CD4-positive, alpha-beta T cell treated with Interleukin-15 for 4 hours (primary cell): ENCODE results near the gene PIPOX.
A peak's percentile ranks its signal among the peaks of the same experiment; 100 is the strongest.

Source experiments
- DNase-seq: peaks from one replicate; pipeline ENCODE4 v3.0.0-alpha.2; 2020; ENCODE audit warnings: low spot score

The PIPOX gene

GRCh38 chr17:29042679-29043538, at the start of gene PIPOX:
TSS of gene PIPOX (plus strand) at chr17:29043141. CDS start at chr17:29043226, 85 bp downstream.
- DNase-seq = no peak

DNA sequence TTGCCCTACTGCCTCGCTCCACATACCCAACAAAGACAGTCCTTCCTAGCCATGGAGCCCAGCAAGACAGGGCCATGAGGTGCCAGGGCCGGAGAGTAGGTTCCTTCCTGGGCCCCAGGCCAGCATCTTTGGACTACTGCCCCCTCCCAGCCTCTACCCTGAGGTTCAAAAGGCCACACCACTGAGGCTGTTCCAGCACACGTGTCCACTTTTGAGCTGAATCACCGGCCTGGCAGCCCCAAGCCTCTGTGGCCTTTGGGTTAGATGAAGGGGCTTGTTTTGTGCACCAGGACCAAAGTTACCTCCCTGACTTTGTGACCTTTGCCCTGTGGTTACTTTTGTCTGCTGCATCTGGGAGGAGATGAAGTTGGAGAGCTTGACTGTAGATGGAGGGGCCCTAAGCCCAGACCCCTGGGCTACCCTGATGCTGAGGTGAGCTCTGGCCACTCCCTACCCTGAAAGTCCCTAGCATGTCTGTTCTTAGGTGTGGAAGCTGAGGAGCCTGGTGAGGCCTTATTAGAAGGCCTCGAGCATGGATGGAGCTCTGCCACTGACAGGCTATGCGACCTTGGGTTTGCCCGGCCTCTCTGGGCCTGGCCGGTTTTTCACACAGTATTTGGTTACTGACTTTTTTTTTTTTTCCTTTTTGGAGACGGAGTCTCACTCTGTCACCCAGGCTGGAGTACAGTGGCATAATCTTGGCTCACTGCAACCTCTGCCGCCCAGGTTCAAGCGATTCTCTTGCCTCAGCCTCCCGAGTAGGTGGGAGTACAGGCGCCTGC, 49.1 kb upstream of the PIPOX start:
- DNase-seq = no peak

DNA sequence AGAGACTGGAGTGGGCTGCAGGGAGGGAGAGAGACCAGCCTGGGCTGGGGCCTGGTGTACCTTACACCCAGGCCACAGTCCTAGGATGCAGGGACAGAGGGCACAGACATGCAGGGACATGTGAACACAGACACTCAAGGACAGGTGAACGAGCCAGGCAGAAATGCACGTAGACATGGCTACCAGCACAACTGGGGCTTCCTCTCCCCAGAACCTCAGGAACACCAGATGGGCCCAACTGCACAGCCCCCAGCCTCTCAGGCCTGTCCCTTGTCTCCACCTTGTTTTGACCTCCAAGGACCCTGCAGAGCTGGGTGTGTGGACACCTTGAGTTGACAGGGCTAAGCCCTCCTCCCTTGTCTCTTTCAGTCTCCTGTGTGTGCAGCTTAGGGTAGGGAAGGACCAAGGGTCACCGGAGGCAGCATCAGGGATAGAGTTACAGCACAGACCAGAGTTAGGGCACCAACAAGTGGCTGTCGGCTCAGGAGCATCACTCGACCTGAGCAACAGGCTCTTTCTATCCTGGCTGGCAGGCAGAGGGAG, 46.3 kb upstream of the PIPOX start:
- DNase-seq = no peak

DNA sequence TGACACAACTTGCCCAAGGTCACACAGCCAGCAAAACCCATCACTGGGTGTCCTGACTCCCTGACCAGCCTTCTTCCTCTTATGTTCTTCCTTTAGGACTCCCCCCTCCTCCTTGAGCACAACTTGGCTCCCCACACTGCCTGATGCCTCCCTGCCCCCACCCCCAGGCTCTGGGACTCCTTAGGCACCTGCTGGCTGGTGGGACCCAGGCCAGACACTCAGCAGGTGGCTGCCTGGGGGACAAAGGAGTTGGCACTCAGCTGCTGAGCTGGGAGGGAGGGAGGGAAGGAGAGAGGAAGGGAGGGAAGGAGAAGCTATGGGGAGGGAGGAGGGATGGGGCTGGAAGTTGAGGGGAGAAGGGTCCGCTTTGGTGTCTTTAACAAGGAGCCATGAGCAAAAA, 45.1 kb upstream of the PIPOX start:
- no peak for DNase-seq

GRCh38 chr17:28999206-28999605, 43.7 kb upstream of the PIPOX start:
- DNase-seq = no peak

DNA sequence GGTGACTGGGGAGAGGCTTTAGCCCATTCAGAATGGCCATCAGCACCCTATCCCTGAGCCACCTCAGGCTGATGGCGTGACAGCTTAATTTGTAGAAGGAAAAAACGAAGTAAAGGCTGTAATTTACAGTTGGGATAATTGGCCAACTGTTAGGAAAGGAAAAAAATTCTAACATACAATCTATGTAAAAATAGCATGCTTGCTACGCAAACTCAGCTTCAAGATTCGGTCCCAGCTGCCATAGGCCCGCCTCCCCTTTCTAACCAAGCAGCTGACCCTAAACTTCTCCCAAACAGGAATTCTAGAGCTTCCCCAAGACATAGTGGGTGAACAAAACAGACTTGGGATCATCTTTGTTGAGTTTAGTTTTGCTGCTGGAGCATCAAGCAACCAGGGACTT, 42.0 kb upstream of the PIPOX start:
- DNase-seq = no peak

DNA sequence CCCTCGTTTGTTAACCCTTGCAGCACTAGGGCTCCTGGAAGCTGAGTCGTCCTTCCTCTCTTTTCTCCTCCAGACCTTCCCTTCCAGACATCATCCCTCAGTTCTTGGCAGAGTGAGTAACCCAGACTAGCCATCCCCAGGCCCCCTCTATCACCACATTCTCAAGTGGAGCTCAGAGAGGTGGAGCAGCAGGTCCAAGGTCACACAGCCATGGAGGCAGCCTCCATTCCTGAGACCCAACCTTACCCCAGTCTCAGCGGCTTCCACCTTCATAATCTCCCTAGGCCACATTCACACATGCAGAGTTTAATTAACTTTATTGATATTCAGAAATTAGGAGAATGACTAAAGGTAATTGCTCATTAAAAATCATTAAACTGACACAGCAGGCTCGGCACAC, 40.1 kb upstream of the PIPOX start:
- no peak for DNase-seq

DNA sequence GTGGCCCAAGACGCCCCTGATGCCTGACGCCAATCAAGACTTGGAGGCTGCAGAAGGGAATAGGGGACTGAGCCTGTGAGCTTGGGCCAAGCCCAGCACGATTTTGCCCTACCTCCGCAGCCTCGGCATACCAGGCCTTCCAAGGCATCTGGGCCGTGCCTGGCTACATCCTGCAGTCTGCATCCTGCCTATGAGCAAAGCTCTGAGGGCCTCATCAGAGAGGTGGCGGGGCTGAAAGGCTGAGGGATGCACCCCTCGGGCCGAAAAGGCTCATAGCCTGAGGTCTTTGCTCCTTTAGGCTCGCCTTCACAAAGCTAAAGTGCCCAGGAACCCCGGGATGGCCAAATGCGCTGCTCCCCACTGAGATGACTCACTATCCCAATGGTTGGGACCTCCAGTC, 39.7 kb upstream of the PIPOX start:
- DNase-seq = no peak

DNA sequence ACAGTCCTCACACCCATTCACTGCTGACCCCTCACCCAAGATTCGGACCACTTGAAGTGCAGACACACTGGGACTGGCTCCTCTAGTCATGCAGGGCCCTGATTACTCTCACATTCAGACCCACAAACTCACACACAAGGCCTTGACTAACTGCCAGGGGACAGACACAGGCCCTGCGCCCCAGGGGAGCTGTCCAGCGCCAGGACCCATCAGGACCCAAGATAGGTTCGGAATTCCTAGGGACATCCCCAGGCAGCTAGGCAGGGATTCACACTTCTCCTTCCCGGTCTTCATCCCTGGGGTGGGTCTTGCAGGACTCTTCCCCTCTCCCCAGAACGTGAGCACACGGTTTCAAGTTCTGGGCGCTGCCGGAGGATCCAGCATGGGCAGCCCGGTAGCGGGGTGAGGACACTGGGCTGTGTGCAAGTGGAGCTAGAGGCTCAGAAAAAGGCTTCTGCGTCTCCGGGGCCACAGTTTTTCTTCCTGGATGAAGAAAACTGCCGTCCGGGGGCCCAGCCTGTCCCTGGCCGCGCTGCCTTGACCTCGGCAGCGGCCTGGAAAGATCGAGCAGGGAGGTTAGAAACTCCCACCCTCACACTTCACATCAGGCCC, 38.8 kb upstream of the PIPOX start:
- DNase-seq = no peak

DNA sequence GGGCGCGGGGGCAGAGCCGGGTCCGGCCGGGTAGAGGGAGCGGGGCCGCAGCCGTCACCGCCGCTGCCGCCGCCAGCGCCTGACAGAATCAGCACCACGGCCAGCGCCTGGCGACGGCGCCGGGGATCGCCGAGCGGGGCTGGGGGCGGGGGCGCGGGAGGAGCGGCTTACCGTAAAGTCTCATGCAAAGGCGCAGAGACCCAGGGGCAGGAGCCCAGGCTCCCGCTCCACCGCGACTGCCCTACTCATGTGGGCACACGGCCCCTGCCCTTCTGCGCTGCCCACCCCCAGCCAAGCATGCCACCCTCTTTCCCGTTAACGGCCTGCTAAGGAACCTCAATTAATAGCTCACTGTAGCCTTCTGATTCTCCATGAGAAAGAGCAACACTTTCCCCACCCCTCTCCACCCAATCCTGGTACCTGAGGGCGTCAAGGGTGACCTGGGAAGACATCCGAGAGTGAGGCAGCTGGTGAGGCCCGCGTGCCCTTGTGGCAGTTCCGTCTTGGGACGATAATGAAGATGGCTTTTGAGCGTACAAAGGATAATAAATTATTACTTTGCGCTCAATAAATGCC, 36.9 kb upstream of the PIPOX start, which contains the start of gene SEZ6:
TSS of gene SEZ6 (minus strand) at position 98 of the 576 bp plus-strand sequence. CDS start 164 bp downstream, outside the sequence.
- peak; percentile 37 for DNase-seq

GRCh38 chr17:29007456-29007855, 35.5 kb upstream of the PIPOX start:
- no peak for DNase-seq

DNA sequence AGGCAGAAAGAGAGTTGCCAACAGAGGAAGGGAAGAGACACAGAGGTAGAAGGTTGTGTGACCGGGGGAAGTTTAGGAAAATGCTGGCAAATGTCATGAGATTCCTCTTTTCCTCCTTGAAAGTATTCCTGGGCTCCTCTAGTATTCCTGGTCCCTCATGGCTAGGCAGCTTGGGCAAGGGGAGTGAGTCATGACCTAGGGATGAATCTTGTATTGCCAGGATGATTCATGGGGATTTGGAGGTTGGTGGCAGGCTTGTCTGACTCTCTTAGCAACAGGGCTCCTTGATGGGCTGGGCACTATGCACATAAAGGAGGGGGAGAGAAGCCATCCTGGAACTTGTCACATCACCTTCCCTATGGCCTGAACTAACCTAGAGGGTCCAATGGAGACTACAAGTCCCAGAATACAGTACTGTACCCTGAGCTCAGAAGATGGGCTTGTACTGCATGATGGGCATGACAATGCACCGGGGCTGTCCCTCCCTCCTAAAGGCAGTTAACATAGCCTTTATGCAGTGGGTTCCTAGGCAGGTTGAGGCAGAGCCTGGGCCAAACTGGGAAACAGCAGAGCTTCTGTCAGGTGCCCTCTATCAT, 35.0 kb upstream of the PIPOX start:
- no peak for DNase-seq

DNA sequence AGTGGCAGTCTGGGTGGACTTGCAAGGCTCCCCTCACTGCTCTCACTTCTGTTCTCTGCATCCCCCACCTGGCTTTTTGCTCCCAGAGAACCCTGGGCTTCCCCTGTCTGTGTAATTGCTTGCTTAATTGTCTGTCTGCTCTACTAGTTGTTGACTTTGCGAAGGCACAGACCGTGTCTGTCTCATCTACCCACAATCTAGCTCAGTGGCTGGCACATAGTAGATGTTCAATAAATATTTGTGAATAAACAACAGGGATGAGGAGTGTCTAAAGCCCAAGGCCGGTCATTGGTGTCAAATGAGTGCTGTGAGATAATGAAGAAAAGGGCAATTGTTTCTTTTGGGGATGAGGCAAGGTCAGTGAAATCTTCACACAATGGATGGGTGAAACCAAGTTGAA, 34.4 kb upstream of the PIPOX start:
- no peak for DNase-seq

DNA sequence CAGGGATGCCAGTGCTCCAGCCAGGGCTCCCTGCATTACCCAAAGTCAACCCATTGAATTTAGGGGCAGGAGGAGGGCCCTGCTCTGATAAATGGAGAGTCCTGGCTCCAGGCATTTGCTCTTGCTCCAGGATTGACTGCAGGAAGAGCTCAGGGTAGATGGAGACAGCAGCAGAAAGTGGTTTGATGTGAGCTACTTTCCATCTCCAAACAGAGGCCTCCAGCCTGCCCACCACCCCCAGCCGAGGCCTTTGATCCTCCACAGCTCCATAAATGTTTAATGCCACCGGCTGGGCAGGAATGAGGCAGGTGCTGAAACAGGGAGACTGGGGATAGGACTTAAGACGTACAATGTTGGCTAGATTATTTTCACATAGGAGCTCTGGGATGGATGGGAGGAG, 32.8 kb upstream of the PIPOX start:
- DNase-seq = no peak

GRCh38 chr17:29010586-29010985, 32.4 kb upstream of the PIPOX start:
- DNase-seq = no peak

DNA sequence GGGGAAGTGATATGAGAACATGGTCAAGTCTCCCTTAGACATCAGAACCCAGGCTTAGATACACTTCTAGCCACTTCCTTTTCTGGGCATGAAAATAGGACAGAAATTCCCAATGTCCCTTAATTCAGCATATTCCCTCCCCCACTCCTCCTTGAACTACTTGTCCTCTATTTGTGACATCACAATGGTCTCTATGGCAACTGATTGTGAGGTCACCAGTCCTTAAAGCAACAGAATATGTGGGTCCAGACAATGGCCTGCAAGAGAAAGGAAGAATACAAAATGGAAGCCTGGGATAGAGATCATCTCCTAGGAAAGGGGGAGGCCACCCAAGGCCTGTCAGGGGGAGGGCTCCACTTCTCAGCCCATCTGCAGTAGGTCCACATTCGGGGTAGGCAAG, 30.4 kb upstream of the PIPOX start:
- DNase-seq = no peak

DNA sequence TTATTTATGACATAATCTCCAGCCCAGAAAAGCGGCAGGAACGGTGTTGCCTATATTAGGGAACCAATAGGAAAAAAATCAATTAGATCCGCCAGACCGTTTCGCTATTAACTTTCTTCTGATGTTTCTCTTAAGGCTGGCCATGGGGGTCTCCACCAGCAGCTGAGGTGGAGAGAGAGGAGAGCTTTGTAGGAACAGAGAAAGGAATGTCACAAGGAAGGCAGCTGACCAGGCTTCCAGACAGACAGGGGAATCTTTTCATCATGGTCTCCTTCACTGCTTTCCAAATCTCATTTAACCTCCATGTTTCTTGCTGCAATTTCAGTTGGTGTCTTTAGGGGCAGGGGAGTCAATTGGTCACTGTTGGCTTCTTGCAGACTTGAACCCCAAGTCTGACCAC, 28.2 kb upstream of the PIPOX start:
- DNase-seq = no peak

DNA sequence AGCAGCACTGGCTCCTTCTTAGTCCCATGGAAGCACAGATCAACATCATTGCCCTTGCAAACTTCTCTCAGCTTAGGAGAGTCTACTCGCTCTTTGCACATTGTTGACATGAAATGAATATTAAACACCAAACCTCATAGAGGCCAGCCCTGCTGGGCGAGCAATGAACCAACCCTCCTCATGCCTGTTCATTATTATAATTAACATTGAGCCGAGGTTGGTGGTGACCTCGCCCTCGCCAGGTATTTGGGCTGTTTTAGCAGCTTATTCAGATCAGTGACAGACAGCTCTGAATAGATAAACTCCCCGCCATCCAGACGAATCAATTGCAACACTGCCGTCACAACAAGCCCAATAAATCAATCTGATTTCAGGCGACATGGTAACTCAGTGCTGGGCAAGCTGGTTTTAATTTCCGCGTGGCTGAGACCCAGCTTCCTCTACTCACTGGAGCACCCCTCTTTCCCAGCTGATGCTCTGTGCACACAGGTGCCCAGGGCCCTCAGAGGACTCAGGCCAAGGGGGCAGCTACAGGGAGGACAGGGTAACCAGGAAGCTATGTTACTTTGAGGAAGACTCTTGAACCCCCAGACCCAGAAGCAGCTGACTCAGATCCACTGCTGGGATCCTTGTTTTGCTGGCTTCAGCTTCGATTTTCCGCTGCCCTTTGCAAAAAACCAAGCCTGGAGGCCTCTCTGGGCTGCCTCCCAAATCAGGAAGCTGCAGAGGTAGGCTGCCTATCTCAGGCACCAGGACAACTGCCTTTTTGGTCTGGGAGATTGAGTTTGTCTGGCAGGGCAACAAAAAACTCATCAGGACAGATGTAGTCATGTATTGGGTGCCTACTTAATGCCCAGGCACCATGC, 26.4 kb upstream of the PIPOX start:
- DNase-seq = no peak

DNA sequence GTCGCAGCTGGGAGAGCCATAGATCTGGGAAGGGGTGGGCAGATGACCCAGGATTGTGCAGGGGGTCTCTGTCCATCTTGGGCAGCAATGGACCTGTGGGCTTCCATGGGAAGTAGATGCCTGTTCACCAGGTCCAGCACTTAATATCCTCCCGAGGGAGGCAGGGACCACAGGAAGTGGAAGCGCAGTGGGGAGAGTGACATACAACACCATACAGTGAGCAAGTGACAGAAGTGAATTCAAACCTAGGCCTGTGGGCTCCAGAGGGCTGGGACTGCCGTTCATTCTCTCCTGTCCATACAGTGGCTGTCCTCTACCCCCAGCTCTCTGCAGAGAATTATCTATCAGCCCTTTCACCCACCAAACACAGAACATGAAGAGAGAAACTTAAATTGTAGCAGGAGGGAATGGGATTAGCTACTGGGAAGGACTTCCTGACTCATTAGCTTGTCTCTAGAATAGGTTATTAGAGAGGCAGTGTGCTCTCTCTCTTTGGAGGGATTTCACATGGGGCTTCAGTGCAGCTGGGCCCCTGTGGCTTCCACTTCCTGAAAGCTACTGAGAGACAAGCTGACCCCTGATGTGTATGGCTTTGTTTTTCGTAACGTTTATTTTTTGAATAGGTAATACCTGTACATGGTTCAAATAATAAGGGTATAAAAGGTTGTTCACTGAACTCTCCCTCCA, 24.0 kb upstream of the PIPOX start:
- DNase-seq = no peak
